K562 (cell line): ENCODE data around the gene DPYSL3. TPM values are rescaled to one million over a fixed set of nuclear protein-coding genes. Genes with fewer than 3 reads are reported as not detected.

Experiments used
- ATAC-seq: fragments of 200-7000 bp; cut with Tn5 transposase; 3 replicates; pipeline ENCODE4 v1.9.1; 2020; ENCODE audit warnings: moderate library complexity
- BruUV-seq: library from RNA; stranded (reverse); fragments of 400-500 nt; replicated peaks from 2 replicates; lab custom pipeline; 2021; lab: Mats Ljungman, UMichigan
- CTCF ChIA-PET: fragments of 300-600 bp; formaldehyde crosslinking; extraction: SDS; loops from one replicate; lab custom pipeline; 2021; ENCODE audit warnings: low intra/inter-chr PET ratio; lab: Yijun Ruan, JAX
- POLR2A ChIA-PET: fragments of 300-600, 350-650 bp; sonication (Branson Sonifier 250); formaldehyde crosslinking; extraction: SDS; loops from one replicate; lab custom pipeline; 2021; ENCODE audit warnings: antibody characterized with exemption, inconsistent platforms; lab: Yijun Ruan, JAX
- DNase-seq, 4 experiments: peaks; one replicate each; pipeline versions ENCODE4 v3.0.0 to v3.0.0-alpha.2; 2011 to 2018; ENCODE audit warnings: low spot score in 3 of 4, mixed read lengths in 3 of 4; ENCODE audit errors: extremely low read depth in 1 of 4
- FAIRE-seq: peaks from 2 replicates; lab custom pipeline; 2011; peaks lifted over from hg19 to GRCh38; lab: Jason Lieb, UNC
- H2AFZ ChIP-seq: 2 replicates; pipeline ENCODE4 v1.6.0; 2011; ENCODE audit warnings: low read depth, low read length, control low read depth, inconsistent platforms
- H3K27ac ChIP-seq: fragments of 200-600 bp; 3 replicates; pipeline ENCODE4 v1.8.0; 2011; ENCODE audit warnings: low read depth, mild to moderate bottlenecking, control low read depth, inconsistent platforms, low read length, moderate library complexity, mixed read lengths; ENCODE audit errors: extremely low read depth
- H3K27me3 ChIP-seq, 2 experiments: fragments of 300-600 bp in 1 of 2; 2 replicates in 1 of 2; 3 replicates in 1 of 2; pipeline versions ENCODE4 v1.6.0 to v1.8.0; 2011; ENCODE audit warnings: inconsistent platforms in 2 of 2, low read length in 2 of 2, mild to moderate bottlenecking in 1 of 2, mixed read lengths in 1 of 2, moderate library complexity in 1 of 2; ENCODE audit not compliant: control insufficient read depth in 2 of 2, insufficient read depth in 2 of 2
- H3K36me3 ChIP-seq: fragments of 300-600 bp; 3 replicates; pipeline ENCODE4 v1.8.0; 2011; ENCODE audit warnings: mild to moderate bottlenecking, low read length, inconsistent platforms; ENCODE audit not compliant: control insufficient read depth, insufficient read depth
- H3K4me1 ChIP-seq, 2 experiments: fragments of 200-600 bp in 1 of 2; replicated peaks in 1 of 2; 2 replicates in 1 of 2; 3 replicates in 1 of 2; pipeline versions ENCODE4 v1.5.1 to v1.8.0; 2011; ENCODE audit warnings: inconsistent platforms in 2 of 2, low read length in 2 of 2, mild to moderate bottlenecking in 1 of 2, mixed read lengths in 1 of 2, moderate library complexity in 1 of 2; ENCODE audit not compliant: control insufficient read depth in 2 of 2, insufficient read depth in 2 of 2
- H3K4me2 ChIP-seq: 2 replicates; pipeline ENCODE4 v1.6.1; 2011; ENCODE audit warnings: low read length, control low read depth, inconsistent platforms, mixed read lengths; ENCODE audit not compliant: insufficient read depth
- H3K4me3 ChIP-seq: fragments of 200-600 bp; sonication (generic), shearing (Covaris generic); 2 replicates; pipeline ENCODE4 v1.5.1; 2016; ENCODE audit warnings: control low read depth, inconsistent platforms
- H3K79me2 ChIP-seq: fragments of 200-600 bp; 3 replicates; pipeline ENCODE4 v1.8.0; 2011; ENCODE audit warnings: low read length, inconsistent platforms; ENCODE audit not compliant: control insufficient read depth, insufficient read depth
- H3K9ac ChIP-seq, 2 experiments: 2 replicates each; pipeline versions ENCODE4 v1.6.0 to v1.6.1; 2011; ENCODE audit warnings: low read depth in 2 of 2, low read length in 2 of 2, control low read depth in 1 of 2, inconsistent platforms in 1 of 2, mild to moderate bottlenecking in 1 of 2, mixed read lengths in 1 of 2; ENCODE audit not compliant: insufficient read depth in 1 of 2
- H3K9me1 ChIP-seq: one replicate; pipeline ENCODE4 v1.6.0; 2011; ENCODE audit warnings: inconsistent platforms, mild to moderate bottlenecking, low read length, moderate library complexity; ENCODE audit not compliant: control insufficient read depth, insufficient read depth
- H3K9me3 ChIP-seq: replicated peaks from 2 replicates; pipeline ENCODE4 v1.5.1; 2011; ENCODE audit warnings: low read depth, low read length, inconsistent platforms; ENCODE audit not compliant: control insufficient read depth, insufficient read depth
- H4K20me1 ChIP-seq: replicated peaks from 2 replicates; pipeline ENCODE4 v1.6.1; 2011; ENCODE audit warnings: low read length, inconsistent platforms, mixed read lengths; ENCODE audit not compliant: control insufficient read depth, insufficient read depth
- EGR1 ChIP-seq: fragments of 450-650 bp; conservative IDR thresholded peaks from 2 replicates; pipeline ENCODE4 v1.6.1; 2017; ENCODE audit warnings: mild to moderate bottlenecking
- HDAC2 ChIP-seq: fragments of 450-650 bp; IDR thresholded peaks from 2 replicates; pipeline ENCODE4 v1.6.1; 2016; ENCODE audit warnings: mild to moderate bottlenecking
- MTA2 ChIP-seq: fragments of 450-650 bp; IDR thresholded peaks from 2 replicates; pipeline ENCODE4 v1.6.1; 2016; ENCODE audit warnings: low read depth
- NONO ChIP-seq, 2 experiments: fragments of 200-400 bp in 1 of 2; fragments of 450-650 bp in 1 of 2; formaldehyde crosslinking in 1 of 2; IDR thresholded peaks; 2 replicates each; pipeline ENCODE4 v1.6.1; 2017; ENCODE audit warnings: low read depth in 2 of 2, mild to moderate bottlenecking in 2 of 2, moderate library complexity in 2 of 2, low read length in 1 of 2
- RAD51 ChIP-seq: fragments of 450-650 bp; IDR thresholded peaks from 2 replicates; pipeline ENCODE4 v1.7.1; 2016; ENCODE audit warnings: low read depth, mild to moderate bottlenecking, borderline replicate concordance
- REST ChIP-seq, 2 experiments: fragments of 450-650 bp; formaldehyde crosslinking in 1 of 2; IDR thresholded peaks; 2 replicates each; pipeline versions ENCODE4 v1.4.0 to v1.6.1; 2014 to 2020; ENCODE audit warnings: mild to moderate bottlenecking in 2 of 2, borderline replicate concordance in 1 of 2, low read depth in 1 of 2
- XRCC4 ChIP-seq: IDR thresholded peaks from one replicate; pipeline ENCODE4 v1.6.1; 2011; ENCODE audit not compliant: insufficient read depth, insufficient read length; ENCODE audit errors: extremely low read depth
- ZBTB34 ChIP-seq: fragments of 250-450 bp; sonication (Bioruptor Pico); IDR thresholded peaks from 2 replicates; pipeline ENCODE4 v1.8.0; 2021; ENCODE audit warnings: mild to moderate bottlenecking, moderate library complexity
- ZKSCAN1 ChIP-seq: fragments of 150-350 bp; IDR thresholded peaks from 2 replicates; pipeline ENCODE4 v1.6.1; 2016; ENCODE audit warnings: low read depth, low read length
- ZNF212 ChIP-seq: fragments of 450-650 bp; formaldehyde crosslinking; IDR thresholded peaks from 2 replicates; pipeline ENCODE4 v1.4.0; 2020; ENCODE audit warnings: mild to moderate bottlenecking
- ZNF584 ChIP-seq: fragments of 200-800 bp; sonication (Bioruptor generic); IDR thresholded peaks from 2 replicates; pipeline ENCODE4 v1.6.1; 2016; ENCODE audit warnings: low read depth, mild to moderate bottlenecking, missing genetic modification characterization, missing compliant biosample characterization
- WGBS: fragments of 100-300 bp; shearing (Covaris generic); methylation state at CpG from one replicate; pipeline ENCODE4 v1.1.6; 2016; ENCODE audit warnings: low coverage, mixed read lengths; ENCODE audit not compliant: insufficient coverage; ENCODE audit errors: missing lambda C conversion rate; 5-methylcytosine and 5-hydroxymethylcytosine counted together
- in situ Hi-C: fragments of 300-500 bp; cut with MboI; formaldehyde crosslinking; loops from 4 replicates; pipeline ENCODE4 v1.15.0; 2018; ENCODE audit warnings: inconsistent platforms, mixed read lengths
- intact Hi-C: fragments of 100-400 bp; cut with micrococcal nuclease; formaldehyde crosslinking; loops from 2 replicates; pipeline ENCODE4 v1.14.2; 2022
- polyA plus RNA-seq, 8 experiments: library from polyadenylated mRNA; depleted of rRNA in 4 of 8; stranded (reverse) in 5 of 8; unstranded in 3 of 8; fragments of >200 nt; fragmentation: Nextera tagmentation in 2 of 8; fragmentation: Illumina TruSeq in 1 of 8; extraction: Ambion mirVana in 2 of 8; extraction: Trizol in 1 of 8; gene quantifications; 2 replicates each; pipeline versions ENCODE4 v1.2.1 to v1.2.3, GENCODE V29; 2011 to 2014; ENCODE audit warnings: inconsistent platforms in 1 of 8, missing spikeins in 1 of 8
- total RNA-seq, 7 experiments: library from RNA; depleted of rRNA in 6 of 7; stranded (reverse); fragments of >200 nt in 6 of 7; fragmentation: Illumina TruSeq in 2 of 7; extraction: Trizol in 2 of 7; gene quantifications; 2 replicates each; pipeline versions ENCODE4 v1.2.1 to v1.2.3, GENCODE V29; 2011 to 2021; ENCODE audit warnings: low replicate concordance in 1 of 7
- TF ChIP-seq, protein P1 (sequence below): fragments of 200-400 bp; formaldehyde crosslinking; IDR thresholded peaks from 2 replicates; pipeline ENCODE4 v1.6.1; 2017; ENCODE audit warnings: mild to moderate bottlenecking, low read depth, low read length, moderate library complexity

The DPYSL3 gene
- total and polyA plus RNA-seq, 9 of the 15 experiments (the other 6 are each of a cell fraction or from before 2014, with no cell fraction given), result 0.07 to 0.55 TPM; not detected in 7

DNA sequence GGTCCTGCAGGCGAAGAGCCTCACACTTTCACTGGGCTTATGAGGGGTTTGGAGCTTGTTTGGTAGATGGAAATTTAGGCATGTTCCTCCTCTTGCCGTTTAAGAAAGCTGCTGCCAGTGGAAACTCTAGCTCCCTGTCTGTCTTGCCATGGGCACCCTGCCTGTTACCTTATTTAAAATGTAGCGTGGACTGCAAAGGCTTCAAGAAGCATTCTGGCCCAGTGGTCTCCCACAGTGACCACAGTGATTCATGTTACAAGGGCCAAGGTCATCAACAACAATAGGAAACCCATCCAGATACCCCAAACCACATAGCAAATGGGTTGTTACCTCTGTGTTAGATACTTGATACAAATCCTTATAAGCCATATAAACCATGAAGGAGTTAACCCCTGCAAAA is 96.6 kb downstream of the DPYSL3 start:
- H3K27me3 ChIP-seq, result no peaks in the 10 kb centered on the region
- H2AFZ ChIP-seq, result no peak overlapping the region
- ATAC-seq (no peak), DNase-seq (no peak), FAIRE-seq (no peak)
- POLR2A ChIA-PET, result no interaction called here
- no peak overlapping the region for H3K4me3 ChIP-seq
- no peaks in the 10 kb centered on the region for H3K79me2 ChIP-seq
- no peaks in the 10 kb centered on the region for H3K9me3 ChIP-seq
- in situ Hi-C loops (no loop called here), intact Hi-C loops (no loop called here)
- no peaks in the 10 kb centered on the region for H3K36me3 ChIP-seq
- H3K9me1 ChIP-seq, result no peaks in the 10 kb centered on the region
- WGBS, result 0% methylated on average over 3 of the region's 3 CpGs
- CTCF ChIA-PET, result no interaction called here
- H3K4me2 ChIP-seq, result no peak overlapping the region
- H4K20me1 ChIP-seq, result no peaks in the 10 kb centered on the region
- H3K4me1 ChIP-seq, result no peaks in the 10 kb centered on the region
- no peak overlapping the region for H3K9ac ChIP-seq
- BruUV-seq, result no TSS peak
- no peak overlapping the region for H3K27ac ChIP-seq
- TF ChIP-seq ZKSCAN1 (no peak), RAD51 (no peak), XRCC4 (no peak), ZNF212 (CRISPR knock-in tag) (no peak), ZNF584 (CRISPR knock-in tag) (no peak), NONO (IDR thresholded peaks at IDR 0.05; ENCODE audit: low read depth in 2 of 2, low read length in 1 of 2) (no peak), HDAC2 (no peak), ZBTB34 (CRISPR knock-in tag) (no peak), MTA2 (no peak), EGR1 (no peak), REST (IDR thresholded peaks at IDR 0.05; ENCODE audit: borderline replicate concordance) (no peak), REST (CRISPR knock-in tag; IDR thresholded peaks at IDR 0.05; ENCODE audit: low read depth) (no peak)
- TF ChIP-seq, protein P1, sequence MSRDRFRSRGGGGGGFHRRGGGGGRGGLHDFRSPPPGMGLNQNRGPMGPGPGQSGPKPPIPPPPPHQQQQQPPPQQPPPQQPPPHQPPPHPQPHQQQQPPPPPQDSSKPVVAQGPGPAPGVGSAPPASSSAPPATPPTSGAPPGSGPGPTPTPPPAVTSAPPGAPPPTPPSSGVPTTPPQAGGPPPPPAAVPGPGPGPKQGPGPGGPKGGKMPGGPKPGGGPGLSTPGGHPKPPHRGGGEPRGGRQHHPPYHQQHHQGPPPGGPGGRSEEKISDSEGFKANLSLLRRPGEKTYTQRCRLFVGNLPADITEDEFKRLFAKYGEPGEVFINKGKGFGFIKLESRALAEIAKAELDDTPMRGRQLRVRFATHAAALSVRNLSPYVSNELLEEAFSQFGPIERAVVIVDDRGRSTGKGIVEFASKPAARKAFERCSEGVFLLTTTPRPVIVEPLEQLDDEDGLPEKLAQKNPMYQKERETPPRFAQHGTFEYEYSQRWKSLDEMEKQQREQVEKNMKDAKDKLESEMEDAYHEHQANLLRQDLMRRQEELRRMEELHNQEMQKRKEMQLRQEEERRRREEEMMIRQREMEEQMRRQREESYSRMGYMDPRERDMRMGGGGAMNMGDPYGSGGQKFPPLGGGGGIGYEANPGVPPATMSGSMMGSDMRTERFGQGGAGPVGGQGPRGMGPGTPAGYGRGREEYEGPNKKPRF, result no peak
